GM21619 (cell line): ENCODE measurements around the gene PTPRM.
"Not testable (repeated sequence)": the region's sequence is repeated elsewhere in the genome, so short reads cannot be mapped to it uniquely, and the experiment has no call there.

ENCODE experiments used
- ATAC-seq: cut with Tn5 transposase; IDR thresholded peaks from one replicate; pipeline ENCODE4 v1.9.1; 2021; ENCODE audit not compliant: unreplicated experiment

Gene PTPRM

DNA sequence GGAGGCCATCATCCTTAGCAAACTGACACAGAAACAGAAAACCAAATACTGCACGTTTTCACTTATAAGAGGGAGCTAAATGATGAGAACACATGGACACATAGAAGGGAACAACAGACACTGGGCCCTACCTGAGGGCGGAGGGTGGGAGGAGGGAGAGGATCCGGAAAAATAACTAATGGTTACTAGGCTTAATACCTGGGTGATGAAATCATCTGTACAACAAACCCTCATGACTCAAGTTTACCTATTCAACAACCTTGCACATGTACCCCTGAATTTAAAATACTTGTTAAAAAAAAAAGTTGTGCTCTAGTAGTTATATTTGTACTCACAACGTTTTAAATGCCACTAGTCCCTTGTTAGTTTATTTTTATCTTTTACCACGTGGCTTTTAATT is 879.8 kb downstream of the PTPRM start:
- not testable (repeated sequence) for ATAC-seq

DNA sequence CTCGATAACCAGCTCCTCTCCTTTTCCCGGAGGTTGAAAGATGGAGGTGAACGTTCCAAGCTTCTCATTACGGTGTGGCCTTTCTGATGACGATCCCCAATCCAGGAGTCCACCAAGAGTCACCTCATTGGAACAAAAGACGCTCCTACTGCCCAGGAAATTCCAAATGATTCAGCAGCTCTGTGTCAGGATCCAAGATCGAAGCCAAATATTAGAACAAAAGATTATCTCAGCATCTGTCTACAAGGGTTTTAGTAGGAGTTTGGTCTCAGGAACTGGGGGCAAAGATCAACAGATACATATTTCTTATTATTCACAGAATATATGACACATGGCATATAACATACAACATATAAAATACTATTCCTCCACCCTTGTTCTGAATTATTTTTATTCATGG is 881.0 kb downstream of the PTPRM start:
- ATAC-seq = no peak

DNA sequence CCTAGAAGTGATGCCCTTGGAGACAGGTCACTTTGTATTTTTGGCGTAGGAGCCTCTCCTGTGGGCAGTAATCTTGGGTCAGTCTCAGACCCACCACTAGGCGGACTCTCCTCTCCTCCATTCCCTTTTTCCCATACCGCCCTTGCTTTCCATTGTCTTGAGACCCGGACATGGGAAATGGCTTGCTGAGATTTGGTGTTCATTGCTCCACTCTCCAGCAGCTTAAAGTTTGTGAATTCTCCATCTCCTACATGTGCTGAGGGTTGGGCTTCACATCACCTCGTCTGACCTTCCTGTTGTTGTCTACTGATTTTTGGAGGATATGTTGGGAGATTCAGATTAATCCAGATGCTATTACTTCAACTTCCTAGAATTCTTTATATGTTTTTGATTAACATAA is 882.9 kb downstream of the PTPRM start:
- no peak for ATAC-seq

DNA sequence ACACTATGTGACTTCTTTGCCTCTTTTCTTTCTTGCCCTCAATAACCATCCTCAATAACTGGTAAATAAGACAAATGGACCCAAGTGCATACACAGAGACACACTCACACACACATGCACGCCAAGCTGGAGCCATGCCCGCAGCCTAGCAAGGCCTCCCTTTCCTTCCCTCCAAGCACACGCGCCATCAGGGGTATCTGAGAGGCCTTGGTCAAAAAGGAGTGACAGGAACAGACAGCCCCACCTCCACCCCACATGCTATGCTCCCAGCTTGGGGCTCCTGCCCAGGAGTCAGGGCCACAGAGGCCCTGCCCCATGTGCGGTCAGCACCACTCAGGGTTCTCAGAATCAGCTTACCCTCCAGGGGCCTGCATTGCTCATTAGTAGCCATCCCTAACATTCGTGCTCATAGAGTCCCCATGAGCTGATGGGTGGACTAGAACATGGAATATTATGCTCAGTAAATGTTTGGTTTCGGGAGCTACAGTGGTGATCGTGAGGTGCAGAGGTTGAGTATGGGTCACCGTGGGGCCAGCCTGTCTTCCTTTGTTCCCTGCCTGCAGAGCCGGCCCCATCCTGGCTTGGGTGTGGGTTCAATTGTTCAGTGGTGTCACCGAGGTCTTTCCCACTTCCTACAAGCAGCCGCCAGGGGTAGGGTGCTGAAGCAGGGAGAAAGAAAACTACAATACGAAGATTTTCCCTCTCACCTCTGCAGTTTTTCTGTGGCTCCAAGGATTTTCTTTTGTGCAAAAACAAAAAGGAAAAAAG is 884.0 kb downstream of the PTPRM start:
- no peak for ATAC-seq

DNA sequence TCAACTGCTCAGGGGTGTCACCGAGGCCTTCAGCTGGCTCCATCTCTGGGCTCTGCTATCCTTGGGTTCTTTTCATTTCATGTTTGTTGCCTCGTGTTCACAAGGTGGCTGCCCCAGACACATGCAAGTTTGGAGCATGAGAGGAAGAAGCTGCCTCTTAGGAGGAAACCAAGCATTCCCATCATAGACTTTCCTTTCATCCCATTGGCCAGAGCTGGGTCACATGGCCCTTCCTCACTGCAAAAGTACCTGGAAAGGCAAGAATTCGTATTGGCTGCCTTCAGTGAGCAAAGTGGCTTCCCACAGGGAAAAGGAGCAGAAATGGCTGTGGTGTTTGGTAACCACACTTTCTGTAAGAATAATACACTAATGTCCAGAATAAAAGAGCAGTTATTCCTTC is 886.4 kb downstream of the PTPRM start:
- ATAC-seq = no peak

DNA sequence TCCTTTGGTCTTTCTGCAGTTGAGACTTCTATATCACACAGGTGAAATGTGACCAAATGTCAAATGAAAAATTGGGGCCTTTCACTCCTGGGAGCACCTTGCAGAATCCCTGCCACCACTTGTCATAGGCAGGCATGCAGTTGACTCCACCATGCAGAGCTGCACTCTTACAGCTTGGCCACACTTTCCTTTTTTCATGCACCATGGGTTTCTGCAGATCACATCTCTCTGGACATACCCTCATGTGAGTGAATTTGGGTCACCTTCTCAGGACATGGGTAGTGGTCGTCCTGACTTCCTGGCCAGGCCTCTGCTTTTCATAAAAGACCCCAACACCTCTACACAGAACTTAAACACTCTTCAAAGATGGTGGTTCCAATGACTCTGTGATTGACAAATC is 887.0 kb downstream of the PTPRM start:
- no peak for ATAC-seq

DNA sequence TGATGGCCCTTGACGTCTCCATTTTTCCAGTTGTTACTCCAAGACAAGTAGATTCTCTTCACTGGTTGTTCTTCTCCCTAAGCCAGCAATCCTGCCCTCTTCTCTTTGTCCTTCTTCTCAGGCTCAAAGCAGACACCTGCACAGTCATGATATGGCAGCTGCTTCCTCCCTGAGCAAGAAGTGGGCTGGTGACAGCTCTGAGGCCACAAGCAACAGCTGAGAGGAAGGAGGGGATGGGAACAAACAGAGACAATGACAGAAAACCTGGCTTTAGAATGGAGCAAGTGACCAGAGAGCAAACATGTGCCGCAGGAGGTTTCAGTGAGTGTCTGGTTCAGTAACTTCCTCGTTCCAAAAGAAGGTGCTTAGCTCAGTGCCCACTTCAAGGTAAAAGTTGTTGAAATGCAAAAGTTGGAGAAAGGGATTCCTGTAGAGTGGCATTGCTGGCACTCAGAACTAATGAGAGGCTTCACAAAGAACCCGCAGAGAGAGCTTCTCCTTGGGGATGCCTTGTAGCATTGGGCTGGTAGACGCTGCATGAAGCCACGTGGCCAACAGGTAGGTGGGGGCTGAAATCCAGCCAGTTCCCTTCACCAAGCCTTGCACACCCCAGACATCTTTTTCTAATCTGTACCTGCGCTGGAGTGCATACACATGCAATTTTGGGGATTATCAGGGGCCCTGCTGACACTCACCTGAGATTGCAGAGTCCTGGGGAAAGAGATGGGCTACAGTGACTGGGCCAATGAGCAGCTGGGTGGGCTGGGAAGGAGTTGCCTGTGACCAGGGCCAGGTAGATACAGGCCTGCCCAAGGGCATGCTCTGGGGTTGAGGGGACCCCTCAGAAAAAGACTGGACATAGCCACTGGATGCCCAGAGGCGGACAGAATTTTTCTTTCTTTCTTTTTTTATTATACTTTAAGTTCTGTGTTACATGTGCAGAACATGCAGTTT is 888.8 kb downstream of the PTPRM start:
- no peak for ATAC-seq
